ENCODE data around the gene PLXNB2.
A peak's percentile ranks its signal among the peaks of the same experiment; 100 is the strongest.

PLXNB2 gene

GRCh38 chr22:50298937-50299784 is 8.3 kb downstream of the PLXNB2 start:
- peaks cover 3 to 9% of the 10 kb centered on the region in 2 experiments for H3K36me3 ChIP-seq (ENCODE audit: control insufficient read depth in 1 of 2, insufficient read depth in 2 of 2, low read length in 2 of 2)
- H3K4me3 ChIP-seq (ENCODE audit: low read depth, low read length), result peak overlapping the region; percentile 53
- peak overlapping the region; percentile 44 for H2BK12ac ChIP-seq (ENCODE audit: low read length)
- no peak overlapping the region for H2BK5ac ChIP-seq (ENCODE audit: low read depth, low read length, poor library complexity)
- H4K8ac ChIP-seq (ENCODE audit: low read depth, low read length), result peak overlapping the region; percentile 4
- H2BK120ac ChIP-seq (ENCODE audit: insufficient read depth, low read length, poor library complexity), result peak overlapping the region; percentile 47
- peaks cover 18% of the 10 kb centered on the region for H3K79me1 ChIP-seq (ENCODE audit: low read length)
- H3K9ac ChIP-seq (ENCODE audit: low read length), result no peak overlapping the region
- peak; percentile 62 to 77 for DNase-seq
- peak overlapping the region; percentile 49 for H3K14ac ChIP-seq (ENCODE audit: low read length)
- H3K4me2 ChIP-seq (ENCODE audit: low read length), result peak overlapping the region; percentile 77
- H3K79me2 ChIP-seq (ENCODE audit: control insufficient read depth, insufficient read depth, low read length, poor library complexity), result peaks cover 11% of the 10 kb centered on the region
- peak overlapping the region; percentile 55 for H4K91ac ChIP-seq (ENCODE audit: low read depth, low read length)
- peaks cover 40 to 44% of the 10 kb centered on the region in 2 experiments for H3K4me1 ChIP-seq (ENCODE audit: control insufficient read depth in 1 of 2, insufficient read depth in 2 of 2, low read length in 2 of 2)
- peak overlapping the region; percentile 21 for H2AK5ac ChIP-seq (ENCODE audit: low read length)
- no peak overlapping the region for H3K23ac ChIP-seq (ENCODE audit: low read length)
- H3K18ac ChIP-seq (ENCODE audit: low read length), result peak overlapping the region; percentile 73
- no CpG with 5 or more reads among the region's 59 CpGs for WGBS (ENCODE audit: extremely low coverage, insufficient coverage, insufficient read length)
- H3K4ac ChIP-seq (ENCODE audit: low read depth, low read length), result peak overlapping the region; percentile 77
- peaks cover 4% of the 10 kb centered on the region for H3K9me3 ChIP-seq (ENCODE audit: insufficient read depth, low read depth, low read length)
- H3K27me3 ChIP-seq (ENCODE audit: insufficient read depth, low read length), result no peaks in the 10 kb centered on the region
- no peak overlapping the region for H2AFZ ChIP-seq (ENCODE audit: insufficient read depth, low read length, poor library complexity)
- no peak overlapping the region for H4K12ac ChIP-seq (ENCODE audit: low read depth, low read length)
- H3K27ac ChIP-seq (ENCODE audit: low read depth, low read length), result no peak overlapping the region

- no peak overlapping the region for H2BK120ac ChIP-seq (ENCODE audit: insufficient read depth, low read length, poor library complexity)
- peaks cover 13% of the 10 kb centered on the region for H3K79me2 ChIP-seq (ENCODE audit: control insufficient read depth, insufficient read depth, low read length, poor library complexity)
- H3K4ac ChIP-seq (ENCODE audit: low read depth, low read length), result no peak overlapping the region
- no peak overlapping the region for H3K18ac ChIP-seq (ENCODE audit: low read length)
- no peak overlapping the region for H2BK5ac ChIP-seq (ENCODE audit: low read depth, low read length, poor library complexity)
- H3K79me1 ChIP-seq (ENCODE audit: low read length), result peaks cover 20% of the 10 kb centered on the region
- H3K9ac ChIP-seq (ENCODE audit: low read length), result no peak overlapping the region
- H3K27ac ChIP-seq (ENCODE audit: low read depth, low read length), result no peak overlapping the region
- H3K27me3 ChIP-seq (ENCODE audit: insufficient read depth, low read length), result no peaks in the 10 kb centered on the region
- no peak overlapping the region for H2AFZ ChIP-seq (ENCODE audit: insufficient read depth, low read length, poor library complexity)
- no peak overlapping the region for H3K4me2 ChIP-seq (ENCODE audit: low read length)
- no peak overlapping the region for H3K23ac ChIP-seq (ENCODE audit: low read length)
- no peak overlapping the region for H2AK5ac ChIP-seq (ENCODE audit: low read length)
- H3K4me1 ChIP-seq (ENCODE audit: control insufficient read depth in 1 of 2, insufficient read depth in 2 of 2, low read length in 2 of 2), result peaks cover 36 to 41% of the 10 kb centered on the region in 2 experiments
- H3K4me3 ChIP-seq (ENCODE audit: low read depth, low read length), result no peak overlapping the region
- WGBS (ENCODE audit: extremely low coverage, insufficient coverage, insufficient read length), result no CpG with 5 or more reads among the region's 4 CpGs
- DNase-seq, result no peak
- H4K91ac ChIP-seq (ENCODE audit: low read depth, low read length), result no peak overlapping the region
- H4K8ac ChIP-seq (ENCODE audit: low read depth, low read length), result no peak overlapping the region
- H2BK12ac ChIP-seq (ENCODE audit: low read length), result no peak overlapping the region
- H3K14ac ChIP-seq (ENCODE audit: low read length), result no peak overlapping the region
- peaks cover 3 to 9% of the 10 kb centered on the region in 2 experiments for H3K36me3 ChIP-seq (ENCODE audit: control insufficient read depth in 1 of 2, insufficient read depth in 2 of 2, low read length in 2 of 2)
- peaks cover 4% of the 10 kb centered on the region for H3K9me3 ChIP-seq (ENCODE audit: insufficient read depth, low read depth, low read length)
- H4K12ac ChIP-seq (ENCODE audit: low read depth, low read length), result no peak overlapping the region
Observed at GRCh38 chr22:50298266-50298637, 9.2 kb downstream of the PLXNB2 start.

- Histone ChIP-seq H4K91ac (ENCODE audit: low read depth, low read length) (no peak overlapping the region), H3K79me2 (ENCODE audit: control insufficient read depth, insufficient read depth, low read length, poor library complexity) (peaks cover 17% of the 10 kb centered on the region), H3K4me2 (ENCODE audit: low read length) (no peak overlapping the region), H2BK120ac (ENCODE audit: insufficient read depth, low read length, poor library complexity) (no peak overlapping the region), H3K9me3 (ENCODE audit: insufficient read depth, low read depth, low read length) (peaks cover 4% of the 10 kb centered on the region), H4K8ac (ENCODE audit: low read depth, low read length) (no peak overlapping the region), H3K14ac (ENCODE audit: low read length) (no peak overlapping the region), H3K23ac (ENCODE audit: low read length) (no peak overlapping the region), H3K9ac (ENCODE audit: low read length) (no peak overlapping the region), H3K36me3 (ENCODE audit: control insufficient read depth in 1 of 2, insufficient read depth in 2 of 2, low read length in 2 of 2) (peaks cover 3 to 9% of the 10 kb centered on the region in 2 experiments), H3K4ac (ENCODE audit: low read depth, low read length) (peak overlapping the region; percentile 21), H3K27ac (ENCODE audit: low read depth, low read length) (no peak overlapping the region), H3K27me3 (ENCODE audit: insufficient read depth, low read length) (no peaks in the 10 kb centered on the region), H2AK5ac (ENCODE audit: low read length) (no peak overlapping the region), H3K79me1 (ENCODE audit: low read length) (peaks cover 26% of the 10 kb centered on the region), H2AFZ (ENCODE audit: insufficient read depth, low read length, poor library complexity) (no peak overlapping the region), H3K18ac (ENCODE audit: low read length) (peak overlapping the region; percentile 23), H3K4me1 (ENCODE audit: control insufficient read depth in 1 of 2, insufficient read depth in 2 of 2, low read length in 2 of 2) (peaks cover 37 to 45% of the 10 kb centered on the region in 2 experiments), H2BK12ac (ENCODE audit: low read length) (peak overlapping the region; percentile 47), H2BK5ac (ENCODE audit: low read depth, low read length, poor library complexity) (no peak overlapping the region), H4K12ac (ENCODE audit: low read depth, low read length) (no peak overlapping the region), H3K4me3 (ENCODE audit: low read depth, low read length) (no peak overlapping the region)
- WGBS (ENCODE audit: extremely low coverage, insufficient coverage, insufficient read length), result no CpG with 5 or more reads among the region's 20 CpGs
- no peak for DNase-seq
Observed at GRCh38 chr22:50297510-50298265, 9.8 kb downstream of the PLXNB2 start.

GRCh38 chr22:50296658-50297490 is 10.6 kb downstream of the PLXNB2 start:
- peaks cover 4% of the 10 kb centered on the region for H3K9me3 ChIP-seq (ENCODE audit: insufficient read depth, low read depth, low read length)
- H3K9ac ChIP-seq (ENCODE audit: low read length), result no peak overlapping the region
- no peak overlapping the region for H2BK5ac ChIP-seq (ENCODE audit: low read depth, low read length, poor library complexity)
- peaks cover 19% of the 10 kb centered on the region for H3K79me2 ChIP-seq (ENCODE audit: control insufficient read depth, insufficient read depth, low read length, poor library complexity)
- no peak overlapping the region for H2AFZ ChIP-seq (ENCODE audit: insufficient read depth, low read length, poor library complexity)
- no peak overlapping the region for H3K4me2 ChIP-seq (ENCODE audit: low read length)
- peak overlapping the region; percentile 21 for H3K4ac ChIP-seq (ENCODE audit: low read depth, low read length)
- no peak overlapping the region for H3K4me3 ChIP-seq (ENCODE audit: low read depth, low read length)
- peak overlapping the region; percentile 23 for H3K18ac ChIP-seq (ENCODE audit: low read length)
- no CpG with 5 or more reads among the region's 29 CpGs for WGBS (ENCODE audit: extremely low coverage, insufficient coverage, insufficient read length)
- H3K27ac ChIP-seq (ENCODE audit: low read depth, low read length), result no peak overlapping the region
- no peaks in the 10 kb centered on the region for H3K27me3 ChIP-seq (ENCODE audit: insufficient read depth, low read length)
- no peak overlapping the region for H4K91ac ChIP-seq (ENCODE audit: low read depth, low read length)
- no peak overlapping the region for H3K23ac ChIP-seq (ENCODE audit: low read length)
- H3K14ac ChIP-seq (ENCODE audit: low read length), result no peak overlapping the region
- no peak for DNase-seq
- H2BK120ac ChIP-seq (ENCODE audit: insufficient read depth, low read length, poor library complexity), result no peak overlapping the region
- peaks cover 30% of the 10 kb centered on the region for H3K79me1 ChIP-seq (ENCODE audit: low read length)
- peaks cover 3 to 9% of the 10 kb centered on the region in 2 experiments for H3K36me3 ChIP-seq (ENCODE audit: control insufficient read depth in 1 of 2, insufficient read depth in 2 of 2, low read length in 2 of 2)
- no peak overlapping the region for H4K12ac ChIP-seq (ENCODE audit: low read depth, low read length)
- H2BK12ac ChIP-seq (ENCODE audit: low read length), result no peak overlapping the region
- no peak overlapping the region for H4K8ac ChIP-seq (ENCODE audit: low read depth, low read length)
- H2AK5ac ChIP-seq (ENCODE audit: low read length), result no peak overlapping the region
- peaks cover 41 to 50% of the 10 kb centered on the region in 2 experiments for H3K4me1 ChIP-seq (ENCODE audit: control insufficient read depth in 1 of 2, insufficient read depth in 2 of 2, low read length in 2 of 2)

Measured in trophoblast cell (in vitro differentiated cells and primary cell).